ENCODE measurements around the gene OR6T1. TPM values are rescaled to one million over a fixed set of nuclear protein-coding genes. Genes with fewer than 3 reads are reported as not detected.

OR6T1 gene
- total RNA-seq, 1 experiment from 2014 or later = not detected

- H3K27me3 ChIP-seq (ENCODE audit: control insufficient read depth, insufficient read depth, low read length) = no peaks in the 10 kb centered on the region
- no peak for DNase-seq
- no peak overlapping the region for H3K4me3 ChIP-seq (ENCODE audit: insufficient read depth, low read depth, low read length)
- no peaks in the 10 kb centered on the region for H3K36me3 ChIP-seq (replicated peaks; ENCODE audit: control insufficient read depth, insufficient read depth, low read length)
Observed at GRCh38 chr11:123899792-123900191, 43.8 kb downstream of the OR6T1 start.

Other genes starting within 250 kb of the OR6T1 start
- gene ZNF202, start 202.2 kb downstream of the OR6T1 start, total RNA-seq (2014; rRNA removed; shearing (Covaris generic)) = 23.0 and 26.5 TPM in 2 replicates
- gene OR6X1, start 189.3 kb downstream of the OR6T1 start, total RNA-seq (2014; rRNA removed; shearing (Covaris generic)) = not detected in 2 replicates
- not detected in 2 replicates for gene OR6M1, start 137.5 kb downstream of the OR6T1 start, total RNA-seq (2014; rRNA removed; shearing (Covaris generic))
- gene TMEM225, start 58.2 kb downstream of the OR6T1 start, total RNA-seq (2014; rRNA removed; shearing (Covaris generic)) = not detected in 2 replicates
- gene OR8D4, start 41.7 kb downstream of the OR6T1 start, total RNA-seq (2014; rRNA removed; shearing (Covaris generic)) = not detected in 2 replicates
- gene OR4D5, start 4.2 kb downstream of the OR6T1 start, total RNA-seq (2014; rRNA removed; shearing (Covaris generic)) = not detected in 2 replicates
- gene OR10S1, start 33.9 kb upstream of the OR6T1 start, total RNA-seq (2014; rRNA removed; shearing (Covaris generic)) = not detected in 2 replicates
- not detected in 2 replicates for gene OR10G6, start 51.3 kb upstream of the OR6T1 start, total RNA-seq (2014; rRNA removed; shearing (Covaris generic))
- not detected in 2 replicates for gene OR10G4, start 69.2 kb upstream of the OR6T1 start, total RNA-seq (2014; rRNA removed; shearing (Covaris generic))
- gene OR10G9, start 79.2 kb upstream of the OR6T1 start, total RNA-seq (2014; rRNA removed; shearing (Covaris generic)) = not detected in 2 replicates
- not detected in 2 replicates for gene OR10G8, start 83.0 kb upstream of the OR6T1 start, total RNA-seq (2014; rRNA removed; shearing (Covaris generic))
- not detected in 2 replicates for gene OR10G7, start 97.5 kb upstream of the OR6T1 start, total RNA-seq (2014; rRNA removed; shearing (Covaris generic))
- 15.1 and 17.8 TPM in 2 replicates for gene VWA5A, start 171.6 kb upstream of the OR6T1 start, total RNA-seq (2014; rRNA removed; shearing (Covaris generic))
- gene OR10D3, start 239.5 kb upstream of the OR6T1 start, total RNA-seq (2014; rRNA removed; shearing (Covaris generic)) = not detected in 2 replicates

Measured in H7 (cell line).